ENCODE data around the gene UQCR11. TPM values are rescaled to one million over a fixed set of nuclear protein-coding genes. Genes with fewer than 3 reads are reported as not detected.

Gene UQCR11
- total RNA-seq, 4 donors from 2014 or later: 111 to 152 (median 132) TPM

GRCh38 chr19:1601613-1602064 lies 3.6 kb downstream of the UQCR11 start:
- H3K27me3 ChIP-seq: no peaks in the 10 kb centered on the region
- H3K36me3 ChIP-seq: peaks cover 27 to 51% (median 39%) of the 10 kb centered on the region in 4 donors
- intact Hi-C loops (cut with DNase I): loop anchor here (5.0 kb wide), 1 partner anchor 34 kb away; the partner anchor contains the start of gene MEX3D
- no peak for DNase-seq (ENCODE audit: extremely low spot score)
- no peaks in the 10 kb centered on the region for H3K9me3 ChIP-seq
- H3K4me1 ChIP-seq: peaks cover 30 to 70% (median 45%) of the 10 kb centered on the region in 4 donors
- TF ChIP-seq EP300 (IDR thresholded peaks at IDR 0.05): no peak
- TF ChIP-seq POLR2AphosphoS5 (IDR thresholded peaks at IDR 0.05): no peak
- no peak for TF ChIP-seq POLR2A (IDR thresholded peaks at IDR 0.05; ENCODE audit: low read depth)
- no peak for TF ChIP-seq CTCF (IDR thresholded peaks at IDR 0.05)
- H3K27ac ChIP-seq (replicated peaks in 1 of 4): no peak overlapping the region
- H3K4me3 ChIP-seq: no peak overlapping the region
- WGBS: 93% methylated on average over 14 of the region's 14 CpGs

- H3K27ac ChIP-seq (replicated peaks in 1 of 4): no peak overlapping the region
- no peaks in the 10 kb centered on the region for H3K27me3 ChIP-seq
- intact Hi-C loops (cut with DNase I): no loop called here
- H3K9me3 ChIP-seq: no peaks in the 10 kb centered on the region
- H3K4me1 ChIP-seq: peaks cover 19 to 53% (median 32%) of the 10 kb centered on the region in 4 donors
- WGBS: 96% methylated on average over 3 of the region's 15 CpGs
- TF ChIP-seq EP300 (IDR thresholded peaks at IDR 0.05) (no peak), POLR2A (IDR thresholded peaks at IDR 0.05; ENCODE audit: low read depth) (no peak), CTCF (IDR thresholded peaks at IDR 0.05) (no peak), POLR2AphosphoS5 (IDR thresholded peaks at IDR 0.05) (no peak)
- no peak overlapping the region for H3K4me3 ChIP-seq
- no peak for DNase-seq (ENCODE audit: extremely low spot score)
- H3K36me3 ChIP-seq: peaks cover 27 to 64% (median 58%) of the 10 kb centered on the region in 4 donors
Measured at GRCh38 chr19:1599460-1599846, 5.8 kb downstream of the UQCR11 start.

- intact Hi-C loops (cut with DNase I): no loop called here
- Histone ChIP-seq H3K9me3 (no peaks in the 10 kb centered on the region), H3K4me1 (peaks cover 14 to 50% (median 27%) of the 10 kb centered on the region in 4 donors), H3K36me3 (peaks cover 27 to 64% (median 59%) of the 10 kb centered on the region in 4 donors), H3K27me3 (no peaks in the 10 kb centered on the region), H3K4me3 (no peak overlapping the region), H3K27ac (replicated peaks in 1 of 4) (no peak overlapping the region)
- no peak for DNase-seq (ENCODE audit: extremely low spot score)
- no peak for TF ChIP-seq POLR2A (IDR thresholded peaks at IDR 0.05; ENCODE audit: low read depth)
- TF ChIP-seq POLR2AphosphoS5 (IDR thresholded peaks at IDR 0.05): no peak
- TF ChIP-seq CTCF (IDR thresholded peaks at IDR 0.05): no peak
- TF ChIP-seq EP300 (IDR thresholded peaks at IDR 0.05): no peak
- 81% methylated on average over 16 of the region's 20 CpGs for WGBS
Measured at GRCh38 chr19:1598777-1599459, 6.3 kb downstream of the UQCR11 start.

GRCh38 chr19:1593501-1593772 lies 11.8 kb downstream of the UQCR11 start:
- peaks cover 23 to 40% (median 36%) of the 10 kb centered on the region in 4 donors for H3K4me1 ChIP-seq
- H3K27me3 ChIP-seq: no peaks in the 10 kb centered on the region
- peak overlapping the region in 3 of 4 donors; percentile 91 to 98 (median 95) for H3K27ac ChIP-seq (replicated peaks in 1 of 4)
- TF ChIP-seq CTCF (IDR thresholded peaks at IDR 0.05) (no peak), POLR2AphosphoS5 (IDR thresholded peaks at IDR 0.05) (no peak), EP300 (IDR thresholded peaks at IDR 0.05) (no peak), POLR2A (IDR thresholded peaks at IDR 0.05; ENCODE audit: low read depth) (no peak)
- WGBS: 67% methylated on average over 2 of the region's 10 CpGs
- intact Hi-C loops (cut with DNase I): no loop called here
- H3K36me3 ChIP-seq: peaks cover 16 to 40% (median 34%) of the 10 kb centered on the region in 4 donors
- no peaks in the 10 kb centered on the region for H3K9me3 ChIP-seq
- DNase-seq (ENCODE audit: extremely low spot score): no peak
- peak overlapping the region; percentile 62 to 91 (median 78) for H3K4me3 ChIP-seq

Measured in esophagus muscularis mucosa (tissue), 4 donors.